ENCODE results near the gene SPCS3.
A peak's percentile ranks its signal among the peaks of the same experiment; 100 is the strongest.

SPCS3 gene

DNA sequence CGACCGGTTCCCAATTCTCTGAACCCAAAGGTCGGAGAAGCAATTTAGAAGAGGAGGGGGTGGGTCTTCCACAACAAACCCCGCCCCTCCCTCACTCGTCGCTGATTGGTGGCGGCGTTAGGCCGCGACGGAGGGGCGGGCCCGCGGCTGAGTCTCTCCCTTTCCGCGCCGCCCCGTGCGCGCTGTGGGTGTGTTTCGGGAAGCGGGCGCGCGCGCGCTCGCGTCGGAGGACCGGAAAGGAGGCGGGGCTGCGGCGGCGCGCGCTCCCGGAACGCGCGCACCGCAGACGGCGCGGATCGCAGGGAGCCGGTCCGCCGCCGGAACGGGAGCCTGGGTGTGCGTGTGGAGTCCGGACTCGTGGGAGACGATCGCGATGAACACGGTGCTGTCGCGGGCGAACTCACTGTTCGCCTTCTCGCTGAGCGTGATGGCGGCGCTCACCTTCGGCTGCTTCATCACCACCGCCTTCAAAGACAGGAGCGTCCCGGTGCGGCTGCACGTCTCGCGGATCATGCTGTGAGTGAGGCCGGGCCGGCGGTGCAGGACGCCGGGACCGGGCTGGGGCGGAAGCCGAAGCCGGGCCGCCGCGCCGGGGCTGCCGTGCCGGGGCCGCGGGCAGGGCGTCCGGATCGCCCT, at the start of gene SPCS3:
TSS of gene SPCS3 (plus strand) at position 263 of the 636 bp plus-strand sequence. CDS start at position 374, 111 bp downstream.
- DNase-seq (ENCODE audit: extremely low read depth, low read depth): peak; percentile 83
- TF ChIP-seq, protein P1, sequence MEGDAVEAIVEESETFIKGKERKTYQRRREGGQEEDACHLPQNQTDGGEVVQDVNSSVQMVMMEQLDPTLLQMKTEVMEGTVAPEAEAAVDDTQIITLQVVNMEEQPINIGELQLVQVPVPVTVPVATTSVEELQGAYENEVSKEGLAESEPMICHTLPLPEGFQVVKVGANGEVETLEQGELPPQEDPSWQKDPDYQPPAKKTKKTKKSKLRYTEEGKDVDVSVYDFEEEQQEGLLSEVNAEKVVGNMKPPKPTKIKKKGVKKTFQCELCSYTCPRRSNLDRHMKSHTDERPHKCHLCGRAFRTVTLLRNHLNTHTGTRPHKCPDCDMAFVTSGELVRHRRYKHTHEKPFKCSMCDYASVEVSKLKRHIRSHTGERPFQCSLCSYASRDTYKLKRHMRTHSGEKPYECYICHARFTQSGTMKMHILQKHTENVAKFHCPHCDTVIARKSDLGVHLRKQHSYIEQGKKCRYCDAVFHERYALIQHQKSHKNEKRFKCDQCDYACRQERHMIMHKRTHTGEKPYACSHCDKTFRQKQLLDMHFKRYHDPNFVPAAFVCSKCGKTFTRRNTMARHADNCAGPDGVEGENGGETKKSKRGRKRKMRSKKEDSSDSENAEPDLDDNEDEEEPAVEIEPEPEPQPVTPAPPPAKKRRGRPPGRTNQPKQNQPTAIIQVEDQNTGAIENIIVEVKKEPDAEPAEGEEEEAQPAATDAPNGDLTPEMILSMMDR (IDR thresholded peaks at IDR 0.05; ENCODE audit: low read depth, low read length): no peak

DNA sequence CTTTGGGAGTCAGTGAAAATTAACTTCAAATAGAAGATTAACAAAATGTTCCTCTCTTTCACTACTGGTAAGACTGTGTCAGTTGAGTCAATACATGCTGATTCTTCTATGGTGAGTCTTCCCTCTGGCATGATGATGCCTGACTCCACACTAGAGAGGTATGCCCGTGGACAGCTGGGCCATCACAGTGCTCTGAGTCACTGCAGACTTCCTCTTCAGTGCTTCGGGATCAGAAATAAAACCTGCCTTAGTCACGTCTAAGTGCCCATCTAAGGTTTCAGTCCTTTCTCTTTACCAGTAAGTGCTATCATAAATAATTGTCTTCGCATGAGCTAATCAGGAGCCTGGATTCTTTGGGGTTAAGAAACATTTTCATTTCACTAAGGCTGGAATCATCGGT, 49.1 kb upstream of the SPCS3 start:
- peak; percentile 89 for DNase-seq (ENCODE audit: extremely low read depth, low read depth)
- TF ChIP-seq, protein P1 (IDR thresholded peaks at IDR 0.05; ENCODE audit: low read depth, low read length): no peak

DNA sequence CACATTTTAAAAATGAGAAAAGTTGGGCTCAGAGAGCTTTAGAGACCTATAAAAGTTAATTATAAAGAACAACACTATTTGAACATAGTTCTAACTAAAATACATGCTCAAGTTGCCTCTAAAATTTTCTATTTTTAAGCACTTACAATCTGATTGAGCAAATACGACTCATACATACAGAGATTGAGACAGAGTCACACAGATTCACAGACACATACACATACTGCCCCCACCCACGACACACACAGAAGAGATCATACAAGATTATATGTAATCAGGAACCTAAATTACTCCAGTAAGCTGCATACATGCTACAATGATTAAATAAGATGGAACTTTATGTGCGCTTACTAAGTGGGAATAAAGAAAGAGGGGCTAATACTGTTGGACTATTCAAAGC, 48.0 kb upstream of the SPCS3 start:
- TF ChIP-seq, protein P1 (IDR thresholded peaks at IDR 0.05; ENCODE audit: low read depth, low read length): no peak
- no peak for DNase-seq (ENCODE audit: extremely low read depth, low read depth)

DNA sequence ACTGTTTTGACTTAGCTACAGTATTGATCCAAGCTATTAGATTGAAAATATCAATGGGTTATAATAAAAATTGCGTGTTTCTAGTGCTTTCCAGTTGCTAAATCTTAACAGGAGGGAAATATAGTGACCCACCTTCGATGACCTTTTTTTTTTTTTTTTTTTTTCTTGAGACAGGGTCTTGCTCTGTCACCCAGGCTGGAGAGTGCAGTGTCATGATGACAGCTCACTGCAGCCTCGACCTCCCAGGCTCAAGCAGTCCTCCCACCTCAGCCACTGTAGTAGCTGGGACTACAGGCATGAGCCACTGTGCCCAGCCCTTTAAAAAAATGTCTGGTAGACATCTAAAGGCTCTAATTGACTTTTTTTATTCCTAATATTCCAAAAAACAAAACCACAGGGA, 47.0 kb upstream of the SPCS3 start:
- TF ChIP-seq, protein P1 (IDR thresholded peaks at IDR 0.05; ENCODE audit: low read depth, low read length): no peak
- no peak for DNase-seq (ENCODE audit: extremely low read depth, low read depth)

DNA sequence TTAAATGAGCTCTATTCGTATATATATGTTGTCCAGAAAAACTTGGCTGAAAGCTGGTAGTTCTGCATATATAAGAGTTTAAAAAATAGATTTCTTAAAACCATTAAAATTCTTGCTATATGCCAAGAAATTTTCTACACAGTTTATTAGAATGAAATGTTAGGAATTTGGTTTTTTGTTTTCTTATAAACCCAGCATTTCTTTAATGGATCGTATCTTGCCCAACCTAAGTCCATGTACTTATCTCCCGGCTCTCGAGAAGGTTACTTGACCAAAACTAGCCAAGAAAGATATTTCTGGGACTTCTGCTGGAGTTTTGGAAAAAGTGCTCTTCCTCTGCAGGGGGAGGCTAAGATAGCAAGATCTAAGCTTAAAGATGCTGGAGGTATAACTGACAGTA, 46.0 kb upstream of the SPCS3 start:
- TF ChIP-seq, protein P1 (IDR thresholded peaks at IDR 0.05; ENCODE audit: low read depth, low read length): no peak

DNA sequence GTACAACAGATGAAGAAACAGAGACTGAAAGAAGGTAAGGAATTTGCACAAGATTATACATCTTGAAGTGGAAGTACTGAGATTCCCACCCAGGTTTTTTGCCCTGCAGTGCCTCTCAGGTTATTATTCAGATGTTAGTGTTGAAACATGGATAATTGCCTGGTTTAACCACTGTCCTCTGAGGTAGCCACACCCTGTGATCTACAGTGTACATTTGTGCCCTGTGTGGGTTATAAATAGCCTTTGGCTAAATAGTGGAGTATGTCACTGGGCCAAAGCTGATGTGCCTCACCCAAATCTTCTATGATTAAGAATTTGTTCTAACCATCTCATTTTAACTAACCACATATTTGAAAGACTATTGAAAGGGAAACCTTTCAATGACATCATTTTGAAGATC, 45.3 kb upstream of the SPCS3 start:
- no peak for DNase-seq (ENCODE audit: extremely low read depth, low read depth)
- TF ChIP-seq, protein P1 (IDR thresholded peaks at IDR 0.05; ENCODE audit: low read depth, low read length): no peak

More for the DNA sequence above, 46.0 kb upstream of the SPCS3 start:
- no peak for DNase-seq (ENCODE audit: extremely low read depth, low read depth)

DNA sequence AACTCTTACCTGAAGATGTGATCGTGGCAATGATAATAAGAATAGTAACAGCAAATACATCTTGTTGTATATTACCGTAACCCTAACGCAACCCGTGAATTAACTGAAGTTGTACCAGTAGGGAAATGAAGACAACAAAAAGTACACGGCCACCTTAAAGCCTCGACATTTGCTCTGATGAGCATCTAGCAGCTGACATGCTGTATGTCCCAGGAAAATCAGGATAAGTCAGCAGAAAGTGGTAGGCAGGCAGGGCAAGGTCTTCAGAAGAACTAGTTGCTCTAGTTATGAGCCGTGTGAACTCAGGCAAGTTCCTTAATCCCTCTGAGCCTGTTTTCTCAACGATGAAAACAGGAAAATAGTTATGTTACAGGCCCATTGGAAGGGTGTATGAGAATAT, 43.1 kb upstream of the SPCS3 start:
- DNase-seq (ENCODE audit: extremely low read depth, low read depth): no peak
- TF ChIP-seq, protein P1 (IDR thresholded peaks at IDR 0.05; ENCODE audit: low read depth, low read length): no peak
